GM13976 (cell line): ENCODE measurements around the gene DYNC1H1.
"Not testable (repeated sequence)": the region's sequence is repeated elsewhere in the genome, so short reads cannot be mapped to it uniquely, and the experiment has no call there.

ENCODE experiments used
- DNase-seq: peaks from one replicate; pipeline ENCODE4 v3.0.0; 2012; ENCODE audit warnings: low spot score
- in situ Hi-C: fragments of 300-500 bp; cut with MboI; formaldehyde crosslinking; loops from one replicate; pipeline ENCODE4 v1.12.0; 2022; ENCODE audit warnings: low sequenced_read_pairs, mixed read lengths, inconsistent platforms; ENCODE audit not compliant: unreplicated experiment
- TF ChIP-seq, protein P1 (sequence below): IDR thresholded peaks from 2 replicates; pipeline ENCODE4 v1.5.1; 2012; ENCODE audit warnings: borderline replicate concordance, mild to moderate bottlenecking; ENCODE audit not compliant: insufficient read depth; ENCODE audit errors: extremely low read depth, missing control alignments, control extremely low read depth

The DYNC1H1 gene

GRCh38 chr14:102080183-102081080 is 116.1 kb downstream of the DYNC1H1 start:
- in situ Hi-C loops, result no loop called here
- no peak for DNase-seq
- TF ChIP-seq, protein P1, sequence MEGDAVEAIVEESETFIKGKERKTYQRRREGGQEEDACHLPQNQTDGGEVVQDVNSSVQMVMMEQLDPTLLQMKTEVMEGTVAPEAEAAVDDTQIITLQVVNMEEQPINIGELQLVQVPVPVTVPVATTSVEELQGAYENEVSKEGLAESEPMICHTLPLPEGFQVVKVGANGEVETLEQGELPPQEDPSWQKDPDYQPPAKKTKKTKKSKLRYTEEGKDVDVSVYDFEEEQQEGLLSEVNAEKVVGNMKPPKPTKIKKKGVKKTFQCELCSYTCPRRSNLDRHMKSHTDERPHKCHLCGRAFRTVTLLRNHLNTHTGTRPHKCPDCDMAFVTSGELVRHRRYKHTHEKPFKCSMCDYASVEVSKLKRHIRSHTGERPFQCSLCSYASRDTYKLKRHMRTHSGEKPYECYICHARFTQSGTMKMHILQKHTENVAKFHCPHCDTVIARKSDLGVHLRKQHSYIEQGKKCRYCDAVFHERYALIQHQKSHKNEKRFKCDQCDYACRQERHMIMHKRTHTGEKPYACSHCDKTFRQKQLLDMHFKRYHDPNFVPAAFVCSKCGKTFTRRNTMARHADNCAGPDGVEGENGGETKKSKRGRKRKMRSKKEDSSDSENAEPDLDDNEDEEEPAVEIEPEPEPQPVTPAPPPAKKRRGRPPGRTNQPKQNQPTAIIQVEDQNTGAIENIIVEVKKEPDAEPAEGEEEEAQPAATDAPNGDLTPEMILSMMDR, result no peak

- no peak for DNase-seq
- TF ChIP-seq, protein P1, result no peak
- in situ Hi-C loops, result no loop called here
Observed at GRCh38 chr14:102081231-102082080, 117.1 kb downstream of the DYNC1H1 start.

GRCh38 chr14:102084522-102084921 is 120.1 kb downstream of the DYNC1H1 start:
- DNase-seq, in situ Hi-C loops: not testable (repeated sequence)

DNA sequence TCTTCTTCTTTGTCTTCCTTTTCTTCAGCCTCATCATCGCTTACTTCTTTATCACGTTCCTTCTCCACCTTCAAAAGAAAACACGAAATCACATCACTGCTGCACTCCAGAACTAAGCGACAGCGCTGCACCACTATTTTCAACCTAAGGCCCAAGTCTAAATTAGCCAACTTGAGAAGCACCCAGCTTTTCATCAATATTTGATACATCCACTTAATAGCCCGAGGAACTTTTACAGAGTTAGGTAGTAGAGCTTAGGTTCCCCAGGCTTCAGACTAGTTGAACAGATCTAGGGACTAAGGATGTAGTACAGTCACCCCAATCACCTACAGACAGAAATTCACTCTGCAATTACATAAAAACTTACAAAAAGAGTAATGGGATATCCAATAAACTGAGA is 120.6 kb downstream of the DYNC1H1 start:
- TF ChIP-seq, protein P1, result no peak
- in situ Hi-C loops, result no loop called here
- DNase-seq, result no peak

DNA sequence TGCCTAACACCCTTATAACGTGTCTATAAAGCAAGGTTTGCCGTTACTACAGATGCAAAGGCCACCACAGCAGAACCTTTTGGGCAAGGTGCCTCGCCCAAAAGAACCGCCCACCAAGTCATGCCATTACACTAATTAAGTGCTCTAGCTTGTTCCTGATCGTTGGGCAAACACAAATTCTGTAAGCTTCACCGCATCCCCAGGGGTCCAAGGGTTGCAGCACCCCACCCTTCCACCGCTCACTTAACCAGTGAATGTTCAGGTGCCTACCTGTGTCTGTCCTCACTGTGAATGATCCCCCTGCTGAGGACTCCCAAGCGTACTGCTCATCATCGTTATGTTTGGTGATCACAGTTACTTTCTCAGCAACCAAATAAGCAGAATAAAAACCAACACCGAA is 121.1 kb downstream of the DYNC1H1 start:
- no peak for DNase-seq
- TF ChIP-seq, protein P1, result no peak
- in situ Hi-C loops, result no loop called here

GRCh38 chr14:102085948-102086708 is 121.8 kb downstream of the DYNC1H1 start:
- DNase-seq, result peak; percentile 71
- in situ Hi-C loops, result no loop called here
- TF ChIP-seq, protein P1, result no peak

DNA sequence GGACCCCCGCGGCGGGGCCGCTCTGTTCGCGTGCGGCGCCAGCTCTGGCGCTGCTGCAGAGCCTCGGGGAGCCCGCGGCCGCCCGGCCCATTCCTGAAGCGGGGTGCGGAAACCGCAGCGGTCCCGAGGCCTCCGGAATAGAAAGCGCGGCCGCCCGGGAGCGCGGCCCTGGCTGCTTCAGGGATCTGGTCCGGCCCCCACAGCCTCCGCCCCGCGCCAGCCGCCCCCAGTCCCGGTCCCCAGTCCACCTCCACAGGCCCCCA is 122.3 kb downstream of the DYNC1H1 start:
- TF ChIP-seq, protein P1, result no peak
- no peak for DNase-seq
- in situ Hi-C loops, result no loop called here
